NCI-H774 (cell line): ENCODE measurements around the gene CABP4.
"Not testable (repeated sequence)": the region's sequence is repeated elsewhere in the genome, so short reads cannot be mapped to it uniquely, and the experiment has no call there.

Experiments used
- DNase-seq: peaks from one replicate; lab custom pipeline; 2025; lab: John Stamatoyannopoulos, UW

CABP4 gene

GRCh38 chr11:67453816-67454732, 1.1 kb upstream of the CABP4 start:
- DNase-seq, result no peak

GRCh38 chr11:67456068-67456705, 1.0 kb downstream of the CABP4 start:
- DNase-seq, result no peak

- DNase-seq, result no peak
Observed at GRCh38 chr11:67457453-67457852, 2.3 kb downstream of the CABP4 start.

DNA sequence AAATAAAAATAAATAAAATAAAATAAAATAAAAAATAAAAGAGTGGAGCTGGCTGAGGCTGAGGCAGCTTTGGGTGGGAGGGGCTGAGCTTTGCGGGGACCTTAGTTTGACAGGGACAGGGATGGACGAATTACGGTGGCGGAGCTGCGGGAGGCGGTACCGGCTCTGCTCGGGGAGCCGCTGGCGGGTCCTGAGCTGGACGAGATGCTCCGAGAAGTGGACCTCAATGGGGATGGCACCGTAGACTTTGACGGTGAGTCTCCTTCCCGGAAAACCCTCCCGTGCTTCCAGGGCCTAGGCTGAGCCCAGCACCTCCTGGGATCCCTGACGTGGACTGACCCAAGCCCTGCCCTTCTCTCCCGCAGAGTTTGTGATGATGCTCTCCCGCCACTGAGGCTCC, 3.1 kb downstream of the CABP4 start:
- no peak for DNase-seq

GRCh38 chr11:67463186-67463585, 8.0 kb downstream of the CABP4 start:
- no peak for DNase-seq

DNA sequence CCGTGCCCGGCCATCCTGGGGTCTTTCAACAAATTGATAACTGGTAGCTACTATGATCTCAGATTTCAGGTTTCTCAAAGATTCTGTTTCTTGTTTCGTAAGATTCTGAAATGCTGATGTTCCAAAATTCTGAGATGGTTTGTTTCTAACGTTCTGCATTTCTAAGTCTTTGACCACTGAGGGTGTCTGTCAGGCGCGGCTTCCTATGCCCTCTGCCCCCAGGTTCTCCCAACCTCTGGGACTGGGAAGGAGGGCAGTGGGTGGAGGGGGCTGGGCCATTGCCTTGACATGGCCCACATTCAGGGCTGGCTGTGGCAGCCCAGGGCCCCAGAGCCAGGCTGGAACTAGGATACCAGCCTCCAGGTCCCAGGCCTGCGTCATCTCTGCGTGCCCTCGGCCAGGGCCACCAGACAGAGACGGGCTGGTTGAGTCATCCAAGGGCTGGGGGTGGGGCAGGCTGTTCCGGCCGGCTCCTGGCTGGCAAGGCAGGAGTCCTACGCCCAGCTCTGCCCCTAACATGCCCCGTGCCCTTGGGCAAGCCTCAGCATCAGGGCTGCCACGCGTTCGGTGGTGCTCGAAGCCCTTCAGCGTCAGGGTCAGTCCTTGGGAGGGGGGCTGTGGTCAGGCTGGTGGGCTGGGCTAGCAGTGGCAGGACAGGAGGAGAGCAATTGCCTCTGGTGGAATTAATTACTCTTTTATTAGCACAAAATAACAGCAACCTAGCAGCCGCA, 8.7 kb downstream of the CABP4 start:
- DNase-seq, result no peak

DNA sequence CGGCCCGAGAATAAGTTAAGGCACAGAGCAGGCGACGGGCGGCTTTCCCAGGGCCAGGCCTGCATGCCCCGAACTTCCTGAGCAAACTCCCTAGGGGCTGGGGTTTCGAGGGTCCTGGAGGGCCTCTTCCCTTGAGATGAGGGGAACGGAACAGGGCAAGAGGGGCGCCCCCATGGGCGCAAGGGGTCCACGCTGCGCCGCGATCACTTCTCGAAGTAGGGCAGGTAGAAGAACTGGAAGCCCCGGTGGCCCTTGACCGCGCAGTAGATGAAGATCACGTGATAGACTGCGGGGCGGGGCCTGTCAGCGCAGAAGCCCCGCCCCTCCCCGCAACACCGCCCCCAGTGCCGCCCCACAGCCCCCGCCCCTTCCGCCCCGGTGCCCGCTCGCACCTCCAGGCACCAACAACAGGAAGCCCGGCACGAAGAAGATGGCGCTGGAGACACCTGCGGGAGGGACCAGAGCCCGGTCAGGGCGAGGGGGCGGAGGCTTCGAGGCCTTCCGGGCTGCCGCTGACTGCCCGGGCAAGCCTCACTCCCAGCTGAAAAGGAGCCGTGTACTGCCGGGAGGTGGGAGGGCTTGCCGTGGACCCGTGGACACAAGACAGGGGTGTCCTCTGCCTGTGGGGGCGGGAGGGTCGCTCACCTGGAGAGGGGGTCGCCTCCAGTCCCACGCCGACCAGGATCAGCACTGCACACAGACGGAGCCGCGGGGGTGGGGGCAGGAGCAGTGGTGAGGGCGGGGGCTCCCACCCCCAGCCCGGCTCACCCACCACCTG, 9.4 kb downstream of the CABP4 start:
- peak; percentile 91 for DNase-seq

DNA sequence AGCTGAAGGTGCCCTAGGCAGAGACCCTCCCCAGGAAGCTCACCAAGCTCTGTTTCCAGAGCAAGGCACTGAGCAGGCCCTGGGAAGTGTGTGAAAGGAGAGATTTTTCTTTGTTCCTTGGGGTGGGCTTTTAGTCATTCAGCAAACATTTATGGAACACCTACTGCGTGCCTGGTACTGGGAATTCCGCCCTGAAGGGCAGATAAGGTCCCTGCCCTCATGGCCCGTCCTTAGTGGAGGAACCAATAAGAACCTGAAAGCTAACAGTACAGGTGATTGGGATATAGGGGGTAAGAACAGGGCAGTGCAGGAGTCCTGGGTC, 10.0 kb downstream of the CABP4 start:
- DNase-seq, result no peak

GRCh38 chr11:67465530-67465929, 10.4 kb downstream of the CABP4 start:
- not testable (repeated sequence) for DNase-seq

DNA sequence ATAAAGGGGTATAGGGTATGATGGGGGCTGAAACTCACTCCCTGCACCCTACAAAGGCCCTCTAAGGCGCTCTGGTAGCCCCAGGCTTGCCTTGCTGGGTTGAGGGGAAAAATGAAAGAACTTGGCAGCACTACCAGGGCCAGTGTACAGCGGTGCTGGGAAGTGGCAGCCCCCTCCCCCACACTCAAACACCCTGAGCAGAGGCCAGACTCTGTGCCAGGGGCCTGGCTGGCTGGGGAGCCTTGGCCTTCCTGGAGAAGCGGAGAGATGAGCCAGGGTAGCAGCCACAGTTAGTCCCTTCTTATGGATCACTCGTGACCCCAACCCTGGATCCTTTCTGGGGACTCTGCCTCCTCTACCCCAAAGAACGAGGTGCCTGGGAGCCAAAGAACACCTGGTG, 11.2 kb downstream of the CABP4 start:
- no peak for DNase-seq

GRCh38 chr11:67466962-67467771, 12.0 kb downstream of the CABP4 start:
- no peak for DNase-seq

DNA sequence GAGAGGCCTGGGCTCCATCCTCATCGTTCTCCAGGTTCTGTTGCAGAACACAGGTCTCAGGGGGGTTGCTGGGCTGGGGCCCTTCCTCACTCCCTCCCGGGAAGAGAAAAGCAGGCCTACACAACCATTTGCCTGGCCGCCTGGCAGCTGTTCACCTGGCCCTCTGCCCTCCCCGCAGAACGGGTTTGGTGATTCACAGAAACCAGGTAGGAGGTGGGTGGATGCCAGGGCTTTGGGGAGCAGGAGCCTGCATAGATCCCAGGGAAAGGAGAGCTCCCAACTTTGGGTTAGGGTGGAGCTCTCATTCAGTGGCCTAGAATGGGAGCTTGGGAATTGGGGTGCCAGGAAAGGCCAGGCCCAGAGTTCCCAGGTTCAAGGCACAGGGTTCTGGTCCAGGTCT, 12.9 kb downstream of the CABP4 start:
- DNase-seq, result peak; percentile 15

GRCh38 chr11:67468456-67468758, 13.3 kb downstream of the CABP4 start:
- no peak for DNase-seq

- peak; percentile 92 for DNase-seq
Observed at GRCh38 chr11:67468759-67469507, 13.8 kb downstream of the CABP4 start, which contains the start of gene TMEM134. Gene TMEM134, minus strand, starts transcription at chr11:67469251. Its CDS starts 59 bp downstream, at chr11:67469192.

DNA sequence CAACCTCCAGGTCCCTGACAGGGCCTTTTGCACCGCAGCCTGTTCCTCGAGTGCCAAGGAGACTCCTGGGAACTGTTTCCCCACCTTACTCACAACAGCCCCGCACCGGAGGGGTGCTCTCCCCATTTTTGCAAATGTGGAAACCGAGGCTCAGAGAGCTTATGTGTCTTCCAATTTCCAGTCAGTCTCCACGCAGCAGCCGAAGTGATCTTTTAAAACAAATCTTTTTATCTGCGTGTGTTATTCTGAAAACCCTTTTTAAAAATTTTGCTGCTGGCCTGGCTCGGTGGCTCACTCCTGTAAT, 14.3 kb downstream of the CABP4 start:
- DNase-seq, result no peak

DNA sequence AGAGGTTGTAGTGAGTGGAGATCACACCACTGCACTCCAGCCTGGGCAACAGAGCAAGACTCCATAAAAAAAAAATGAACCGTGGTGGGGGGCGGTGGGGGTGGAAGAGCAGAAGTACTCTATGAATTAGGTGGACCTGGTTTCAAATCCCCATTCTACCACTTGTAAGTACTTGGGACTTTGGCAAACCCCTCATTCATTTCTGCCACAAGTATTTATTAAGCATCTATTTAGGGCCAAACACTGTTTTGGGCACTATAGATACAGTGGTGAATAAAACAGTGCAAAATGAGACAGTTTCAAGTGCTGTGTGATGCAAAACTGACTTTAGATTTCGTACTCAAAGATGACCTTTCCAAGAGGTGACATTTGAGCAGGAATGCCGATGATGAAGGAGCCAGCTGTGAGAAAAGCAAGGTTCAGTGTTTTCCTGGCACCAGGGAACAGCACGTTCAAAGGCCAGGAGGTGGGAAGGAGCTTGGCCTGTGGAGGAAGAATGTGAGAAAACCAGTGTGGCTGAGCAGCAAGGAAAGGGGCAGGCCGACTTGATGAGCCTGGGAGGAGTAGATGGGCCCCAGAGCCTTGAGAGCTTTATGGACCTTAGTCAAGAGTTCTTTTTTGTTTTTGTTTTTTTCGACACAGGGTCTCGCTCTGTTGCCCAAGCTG, 15.3 kb downstream of the CABP4 start:
- no peak for DNase-seq

DNA sequence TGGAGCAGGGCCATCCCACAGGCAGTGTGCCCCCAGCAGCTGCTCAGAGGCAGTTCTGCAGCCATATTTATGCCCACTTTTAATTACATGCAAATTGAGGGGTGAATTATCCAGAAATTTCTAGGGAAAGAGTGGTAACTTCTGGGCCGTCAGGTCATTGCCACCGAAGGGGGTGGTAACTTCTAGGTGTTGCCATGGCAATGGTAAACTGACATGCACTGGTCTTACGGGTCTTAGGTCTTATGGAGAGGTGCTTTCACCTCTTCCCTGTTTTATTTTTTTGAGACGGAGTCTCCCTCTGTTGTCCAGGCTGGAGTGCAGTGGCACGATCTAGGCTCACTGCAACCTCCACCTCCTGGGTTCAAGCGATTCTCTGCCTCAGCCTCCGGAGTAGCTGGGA, 17.7 kb downstream of the CABP4 start:
- no peak for DNase-seq

- not testable (repeated sequence) for DNase-seq
Observed at GRCh38 chr11:67476692-67477091, 21.5 kb downstream of the CABP4 start.

GRCh38 chr11:67477344-67478050, 22.3 kb downstream of the CABP4 start:
- DNase-seq, result not testable (repeated sequence)
